HL-60 (cell line): ENCODE results near the gene RER1.

Source experiments
- DNase-seq, 2 experiments: peaks; one replicate each; pipeline ENCODE4 v3.0.0-alpha.2; 2010 to 2020; ENCODE audit warnings: low read depth in 1 of 2, low spot score in 1 of 2
- H3K27ac ChIP-seq: fragments of 250-450 bp; sonication (Bioruptor Pico); replicated peaks from 2 replicates; pipeline ENCODE4 v1.5.1; 2020; ENCODE audit warnings: mild to moderate bottlenecking, moderate library complexity
- H3K27me3 ChIP-seq: fragments of 250-450 bp; sonication (Bioruptor Pico); 2 replicates; pipeline ENCODE4 v1.5.1; 2021; ENCODE audit warnings: mild to moderate bottlenecking, moderate library complexity; ENCODE audit not compliant: insufficient read depth, poor library complexity, severe bottlenecking
- H3K4me3 ChIP-seq: replicated peaks from 2 replicates; pipeline ENCODE4 v1.5.1; 2011; ENCODE audit warnings: mild to moderate bottlenecking, control low read depth, low read length; ENCODE audit not compliant: insufficient read depth
- GABPA ChIP-seq: IDR thresholded peaks from 2 replicates; pipeline ENCODE4 v1.6.1; 2012; ENCODE audit warnings: low read depth
- POLR2AphosphoS5 ChIP-seq: IDR thresholded peaks from 2 replicates; pipeline ENCODE4 v1.6.1; 2012; ENCODE audit warnings: low read depth
- SPI1 ChIP-seq: IDR thresholded peaks from 2 replicates; pipeline ENCODE4 v1.6.1; 2012; ENCODE audit warnings: low read depth, mild to moderate bottlenecking, borderline replicate concordance
- TF ChIP-seq, protein P1 (sequence below): IDR thresholded peaks from 2 replicates; pipeline ENCODE4 v1.6.1; 2012; ENCODE audit warnings: low read depth; ENCODE audit not compliant: insufficient replicate concordance
- TF ChIP-seq, protein P2 (sequence below): IDR thresholded peaks from one replicate; pipeline ENCODE4 v1.5.1; 2011; ENCODE audit warnings: low read length, control low read depth, inconsistent platforms; ENCODE audit not compliant: insufficient read depth

The RER1 gene

DNA sequence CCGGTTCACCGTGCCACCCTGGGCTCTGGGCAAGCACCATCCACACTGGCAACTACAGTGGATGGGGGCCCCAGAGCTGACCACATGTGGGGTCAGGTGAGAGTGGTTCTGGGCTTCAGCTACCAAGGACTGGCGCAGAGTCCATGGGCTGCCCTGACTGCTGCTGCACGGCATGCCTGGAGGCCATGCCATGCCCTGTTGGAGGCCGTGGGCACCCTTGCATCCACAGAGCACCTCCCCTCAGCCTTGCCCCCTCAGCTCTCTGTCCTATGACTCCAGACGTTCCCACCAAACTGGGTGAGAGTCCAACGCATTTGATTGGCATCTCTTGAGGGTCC, 15.7 kb upstream of the RER1 start:
- no peak for DNase-seq
- H3K4me3 ChIP-seq, result no peak overlapping the region
- TF ChIP-seq, protein P1, sequence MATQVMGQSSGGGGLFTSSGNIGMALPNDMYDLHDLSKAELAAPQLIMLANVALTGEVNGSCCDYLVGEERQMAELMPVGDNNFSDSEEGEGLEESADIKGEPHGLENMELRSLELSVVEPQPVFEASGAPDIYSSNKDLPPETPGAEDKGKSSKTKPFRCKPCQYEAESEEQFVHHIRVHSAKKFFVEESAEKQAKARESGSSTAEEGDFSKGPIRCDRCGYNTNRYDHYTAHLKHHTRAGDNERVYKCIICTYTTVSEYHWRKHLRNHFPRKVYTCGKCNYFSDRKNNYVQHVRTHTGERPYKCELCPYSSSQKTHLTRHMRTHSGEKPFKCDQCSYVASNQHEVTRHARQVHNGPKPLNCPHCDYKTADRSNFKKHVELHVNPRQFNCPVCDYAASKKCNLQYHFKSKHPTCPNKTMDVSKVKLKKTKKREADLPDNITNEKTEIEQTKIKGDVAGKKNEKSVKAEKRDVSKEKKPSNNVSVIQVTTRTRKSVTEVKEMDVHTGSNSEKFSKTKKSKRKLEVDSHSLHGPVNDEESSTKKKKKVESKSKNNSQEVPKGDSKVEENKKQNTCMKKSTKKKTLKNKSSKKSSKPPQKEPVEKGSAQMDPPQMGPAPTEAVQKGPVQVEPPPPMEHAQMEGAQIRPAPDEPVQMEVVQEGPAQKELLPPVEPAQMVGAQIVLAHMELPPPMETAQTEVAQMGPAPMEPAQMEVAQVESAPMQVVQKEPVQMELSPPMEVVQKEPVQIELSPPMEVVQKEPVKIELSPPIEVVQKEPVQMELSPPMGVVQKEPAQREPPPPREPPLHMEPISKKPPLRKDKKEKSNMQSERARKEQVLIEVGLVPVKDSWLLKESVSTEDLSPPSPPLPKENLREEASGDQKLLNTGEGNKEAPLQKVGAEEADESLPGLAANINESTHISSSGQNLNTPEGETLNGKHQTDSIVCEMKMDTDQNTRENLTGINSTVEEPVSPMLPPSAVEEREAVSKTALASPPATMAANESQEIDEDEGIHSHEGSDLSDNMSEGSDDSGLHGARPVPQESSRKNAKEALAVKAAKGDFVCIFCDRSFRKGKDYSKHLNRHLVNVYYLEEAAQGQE, result no peak
- TF ChIP-seq SPI1, result no peak
- TF ChIP-seq GABPA, result no peak
- no peak for TF ChIP-seq POLR2AphosphoS5
- TF ChIP-seq, protein P2, sequence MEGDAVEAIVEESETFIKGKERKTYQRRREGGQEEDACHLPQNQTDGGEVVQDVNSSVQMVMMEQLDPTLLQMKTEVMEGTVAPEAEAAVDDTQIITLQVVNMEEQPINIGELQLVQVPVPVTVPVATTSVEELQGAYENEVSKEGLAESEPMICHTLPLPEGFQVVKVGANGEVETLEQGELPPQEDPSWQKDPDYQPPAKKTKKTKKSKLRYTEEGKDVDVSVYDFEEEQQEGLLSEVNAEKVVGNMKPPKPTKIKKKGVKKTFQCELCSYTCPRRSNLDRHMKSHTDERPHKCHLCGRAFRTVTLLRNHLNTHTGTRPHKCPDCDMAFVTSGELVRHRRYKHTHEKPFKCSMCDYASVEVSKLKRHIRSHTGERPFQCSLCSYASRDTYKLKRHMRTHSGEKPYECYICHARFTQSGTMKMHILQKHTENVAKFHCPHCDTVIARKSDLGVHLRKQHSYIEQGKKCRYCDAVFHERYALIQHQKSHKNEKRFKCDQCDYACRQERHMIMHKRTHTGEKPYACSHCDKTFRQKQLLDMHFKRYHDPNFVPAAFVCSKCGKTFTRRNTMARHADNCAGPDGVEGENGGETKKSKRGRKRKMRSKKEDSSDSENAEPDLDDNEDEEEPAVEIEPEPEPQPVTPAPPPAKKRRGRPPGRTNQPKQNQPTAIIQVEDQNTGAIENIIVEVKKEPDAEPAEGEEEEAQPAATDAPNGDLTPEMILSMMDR, result no peak
- no peak overlapping the region for H3K27ac ChIP-seq
- H3K27me3 ChIP-seq, result no peaks in the 10 kb centered on the region

DNA sequence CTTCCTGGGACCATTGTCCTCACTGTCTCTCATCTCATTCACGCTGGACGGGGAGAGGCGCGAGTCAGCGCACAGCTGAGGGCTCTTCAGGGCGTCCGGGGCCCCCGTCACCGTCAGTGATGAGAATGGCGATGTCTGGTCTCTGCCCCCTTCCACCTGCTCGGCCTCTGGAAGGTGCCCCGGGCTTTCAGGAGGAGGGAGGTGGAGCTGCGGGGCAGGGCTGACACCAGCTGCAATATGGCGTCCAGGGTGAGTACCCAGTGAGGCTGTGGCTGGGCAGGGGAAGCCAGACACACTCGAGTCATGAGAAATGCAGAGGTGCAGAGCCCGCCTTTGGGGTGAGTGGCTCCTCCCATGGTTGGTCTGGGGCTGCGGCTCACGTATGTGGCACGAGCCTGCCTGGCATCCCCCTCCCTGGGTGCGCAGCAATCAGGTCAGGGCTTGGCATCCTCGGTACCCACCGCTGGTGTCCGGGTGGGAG, 15.3 kb upstream of the RER1 start:
- DNase-seq, result no peak
- TF ChIP-seq SPI1, result no peak
- H3K27me3 ChIP-seq, result no peaks in the 10 kb centered on the region

GRCh38 chr1:2376931-2377672, 14.5 kb upstream of the RER1 start:
- no peak overlapping the region for H3K4me3 ChIP-seq
- H3K27me3 ChIP-seq, result no peaks in the 10 kb centered on the region
- TF ChIP-seq, protein P1, result no peak
- no peak for TF ChIP-seq POLR2AphosphoS5
- TF ChIP-seq SPI1, result no peak
- no peak for TF ChIP-seq GABPA
- TF ChIP-seq, protein P2, result no peak
- H3K27ac ChIP-seq, result no peak overlapping the region
- DNase-seq, result no peak

More for the DNA sequence above, 15.3 kb upstream of the RER1 start:
- H3K4me3 ChIP-seq, result no peak overlapping the region
- H3K27ac ChIP-seq, result no peak overlapping the region

GRCh38 chr1:2377751-2378440, 13.7 kb upstream of the RER1 start:
- no peak overlapping the region for H3K27ac ChIP-seq
- no peaks in the 10 kb centered on the region for H3K27me3 ChIP-seq
- H3K4me3 ChIP-seq, result no peak overlapping the region
- no peak for DNase-seq
- TF ChIP-seq POLR2AphosphoS5 (no peak), GABPA (no peak), SPI1 (no peak)
- TF ChIP-seq, protein P1, result no peak
- TF ChIP-seq, protein P2, result no peak
